GM13977 (cell line): Measurements from ENCODE around the gene CMSS1.

Source experiments
- DNase-seq: peaks from one replicate; pipeline ENCODE4 v3.0.0; 2012; ENCODE audit warnings: low spot score
- in situ Hi-C: fragments of 300-500 bp; cut with MboI; formaldehyde crosslinking; loops from one replicate; pipeline ENCODE4 v1.12.0; 2022; ENCODE audit warnings: low sequenced_read_pairs, low pct_unique_long_range_greater_than_20kb, mixed read lengths, inconsistent platforms; ENCODE audit not compliant: unreplicated experiment
- TF ChIP-seq, protein P1 (sequence below): IDR thresholded peaks from 2 replicates; pipeline ENCODE4 v1.5.1; 2012; ENCODE audit warnings: mild to moderate bottlenecking, control low read depth; ENCODE audit not compliant: insufficient read depth; ENCODE audit errors: extremely low read depth, missing control alignments

The CMSS1 gene

GRCh38 chr3:99874237-99875002 is 56.8 kb downstream of the CMSS1 start:
- TF ChIP-seq, protein P1, sequence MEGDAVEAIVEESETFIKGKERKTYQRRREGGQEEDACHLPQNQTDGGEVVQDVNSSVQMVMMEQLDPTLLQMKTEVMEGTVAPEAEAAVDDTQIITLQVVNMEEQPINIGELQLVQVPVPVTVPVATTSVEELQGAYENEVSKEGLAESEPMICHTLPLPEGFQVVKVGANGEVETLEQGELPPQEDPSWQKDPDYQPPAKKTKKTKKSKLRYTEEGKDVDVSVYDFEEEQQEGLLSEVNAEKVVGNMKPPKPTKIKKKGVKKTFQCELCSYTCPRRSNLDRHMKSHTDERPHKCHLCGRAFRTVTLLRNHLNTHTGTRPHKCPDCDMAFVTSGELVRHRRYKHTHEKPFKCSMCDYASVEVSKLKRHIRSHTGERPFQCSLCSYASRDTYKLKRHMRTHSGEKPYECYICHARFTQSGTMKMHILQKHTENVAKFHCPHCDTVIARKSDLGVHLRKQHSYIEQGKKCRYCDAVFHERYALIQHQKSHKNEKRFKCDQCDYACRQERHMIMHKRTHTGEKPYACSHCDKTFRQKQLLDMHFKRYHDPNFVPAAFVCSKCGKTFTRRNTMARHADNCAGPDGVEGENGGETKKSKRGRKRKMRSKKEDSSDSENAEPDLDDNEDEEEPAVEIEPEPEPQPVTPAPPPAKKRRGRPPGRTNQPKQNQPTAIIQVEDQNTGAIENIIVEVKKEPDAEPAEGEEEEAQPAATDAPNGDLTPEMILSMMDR: no peak
- in situ Hi-C loops: no loop called here
- no peak for DNase-seq

GRCh38 chr3:99875581-99875928 is 57.9 kb downstream of the CMSS1 start:
- TF ChIP-seq, protein P1: no peak
- DNase-seq: no peak
- in situ Hi-C loops: no loop called here

DNA sequence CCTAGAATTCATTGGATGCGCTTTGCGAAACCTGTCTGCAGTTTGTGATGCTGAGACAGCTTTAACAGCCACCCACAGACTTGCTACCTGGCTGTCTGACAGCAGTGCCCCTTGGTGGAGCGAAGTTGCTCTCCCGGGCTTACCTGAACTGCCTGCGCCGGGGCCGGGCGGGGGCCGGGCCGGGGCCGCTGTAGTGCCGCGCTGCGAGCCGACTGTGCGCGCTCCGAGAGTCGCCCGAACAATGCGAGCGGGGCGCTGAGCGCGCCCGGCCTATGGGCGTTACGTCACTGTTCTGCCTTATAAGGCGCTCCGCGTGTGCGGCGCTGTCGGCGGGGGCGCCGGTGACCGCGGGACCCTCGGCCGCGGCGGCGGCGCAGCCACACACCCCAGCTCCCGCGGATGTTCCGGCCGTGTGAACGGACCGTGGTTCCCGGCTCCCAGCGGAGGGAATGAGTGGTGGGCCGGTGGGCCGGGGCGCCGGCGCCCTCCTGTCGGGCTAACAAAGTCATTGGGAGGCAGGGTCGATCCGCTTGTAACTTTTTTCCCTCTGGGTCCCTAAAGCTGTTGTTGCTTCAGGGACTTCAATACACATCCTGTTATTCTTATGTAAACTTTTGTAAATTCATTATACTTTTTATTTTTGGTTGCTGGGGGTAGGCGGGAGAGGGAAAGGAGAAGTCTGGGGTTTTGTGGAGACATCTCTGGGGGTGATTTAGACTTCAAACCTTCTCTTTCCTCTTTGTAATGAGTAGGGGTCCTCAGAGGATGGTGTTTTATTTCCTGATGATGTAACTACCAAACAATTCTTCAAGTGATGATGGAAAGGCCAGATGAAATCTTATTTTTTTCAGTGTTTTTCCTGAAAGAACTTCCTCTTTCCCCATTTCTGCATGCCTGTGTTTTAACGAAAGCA is 58.5 kb downstream of the CMSS1 start:
- DNase-seq: peak; percentile 81
- TF ChIP-seq, protein P1: no peak
- in situ Hi-C loops: no loop called here

DNA sequence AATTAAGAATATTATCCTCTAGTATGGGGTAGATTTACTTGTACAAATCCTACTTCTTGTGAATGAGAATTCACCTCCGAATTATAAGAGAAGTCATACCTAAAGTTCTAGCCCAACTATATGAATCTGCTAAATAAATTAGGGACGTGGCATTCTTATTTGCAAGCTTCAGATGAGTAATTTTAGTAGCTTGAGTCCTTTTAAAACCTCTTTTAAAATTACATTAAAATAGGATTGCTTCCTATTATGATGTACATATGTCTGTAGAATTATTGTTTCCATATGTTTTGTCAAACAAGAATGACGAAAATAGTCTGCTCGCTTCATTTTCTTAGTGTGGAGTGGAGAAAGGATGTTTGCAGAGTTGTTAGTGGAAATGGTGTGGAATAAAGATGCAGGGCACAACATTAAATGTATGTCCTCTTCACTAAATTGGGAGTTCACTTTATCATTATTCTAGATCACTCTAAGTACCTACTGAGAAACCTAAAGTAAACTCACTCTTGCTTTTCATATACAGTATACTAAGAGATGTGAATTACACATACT is 59.4 kb downstream of the CMSS1 start:
- TF ChIP-seq, protein P1: no peak
- in situ Hi-C loops: no loop called here
- DNase-seq: no peak

- TF ChIP-seq, protein P1: no peak
- peak; percentile 50 for DNase-seq
- in situ Hi-C loops: no loop called here
Observed at GRCh38 chr3:99878005-99878404, 60.3 kb downstream of the CMSS1 start.

DNA sequence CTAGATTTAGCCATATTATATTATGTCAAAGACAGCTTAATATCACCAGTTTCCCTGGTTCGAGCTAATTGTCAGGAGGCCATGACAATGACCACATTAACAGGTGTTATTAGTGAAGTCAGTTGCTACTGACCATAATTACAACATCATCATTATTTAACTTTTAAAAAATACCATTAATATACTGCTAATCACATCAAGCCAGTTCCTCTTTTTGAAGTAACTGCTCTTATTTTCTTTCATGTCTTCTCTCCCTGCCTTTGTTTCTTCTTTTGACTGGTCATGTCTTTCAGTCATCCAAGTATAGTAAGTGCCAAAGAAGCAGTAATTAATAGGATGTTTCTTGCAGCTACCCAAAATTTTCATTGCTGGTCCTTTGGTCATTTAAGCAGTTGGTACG is 61.6 kb downstream of the CMSS1 start:
- TF ChIP-seq, protein P1: no peak
- DNase-seq: no peak
- in situ Hi-C loops: no loop called here
